HEK293 (cell line): ENCODE data around the gene RPRD1B.
A peak's percentile ranks its signal among the peaks of the same experiment; 100 is the strongest.

Source experiments
- KLF9 ChIP-seq: fragments of 450-650 bp; formaldehyde crosslinking; IDR thresholded peaks from 2 replicates; pipeline ENCODE4 v1.5.1; 2016; ENCODE audit warnings: missing biosample characterization, missing genetic modification characterization, low read depth
- PRDM1 ChIP-seq: fragments of 450-650 bp; formaldehyde crosslinking; IDR thresholded peaks from 2 replicates; pipeline ENCODE4; 2016; ENCODE audit warnings: missing biosample characterization, missing genetic modification characterization
- SALL2 ChIP-seq: fragments of 450-650 bp; formaldehyde crosslinking; IDR thresholded peaks from 2 replicates; pipeline ENCODE4 v1.5.0; 2017; ENCODE audit warnings: missing biosample characterization, mild to moderate bottlenecking, missing genetic modification characterization, borderline replicate concordance
- SETDB1 ChIP-seq: IDR thresholded peaks from one replicate; pipeline ENCODE4 v1.6.1; 2017; ENCODE audit warnings: mild to moderate bottlenecking, low read length, moderate library complexity, mixed read lengths; ENCODE audit not compliant: insufficient read length
- WT1 ChIP-seq: fragments of 450-650 bp; formaldehyde crosslinking; IDR thresholded peaks from 2 replicates; pipeline ENCODE4 v1.5.1; 2016; ENCODE audit warnings: missing biosample characterization, missing genetic modification characterization
- YY1 ChIP-seq: fragments of 450-650 bp; formaldehyde crosslinking; IDR thresholded peaks from 2 replicates; pipeline ENCODE4 v1.5.1; 2018; ENCODE audit warnings: missing biosample characterization, missing genetic modification characterization
- ZIC2 ChIP-seq: fragments of 450-650 bp; formaldehyde crosslinking; IDR thresholded peaks from 2 replicates; pipeline ENCODE4 v1.5.1; 2016; ENCODE audit warnings: missing biosample characterization, missing genetic modification characterization
- ZNF221 ChIP-seq: fragments of 450-650 bp; formaldehyde crosslinking; IDR thresholded peaks from 2 replicates; pipeline ENCODE4 v1.5.1; 2017; ENCODE audit warnings: missing biosample characterization, missing genetic modification characterization, borderline replicate concordance
- ZSCAN16 ChIP-seq: fragments of 450-650 bp; formaldehyde crosslinking; IDR thresholded peaks from 2 replicates; pipeline ENCODE4 v1.5.1; 2016; ENCODE audit warnings: missing biosample characterization, missing genetic modification characterization
- TF ChIP-seq, protein P1 (sequence below): fragments of 450-650 bp; formaldehyde crosslinking; IDR thresholded peaks from 2 replicates; pipeline ENCODE4 v1.5.1; 2016; ENCODE audit warnings: missing biosample characterization, missing genetic modification characterization
- TF ChIP-seq, protein P2 (sequence below): fragments of 450-650 bp; formaldehyde crosslinking; IDR thresholded peaks from 2 replicates; pipeline ENCODE4 v1.5.1; 2016; ENCODE audit warnings: missing biosample characterization, missing genetic modification characterization
- TF ChIP-seq, protein P3 (sequence below): fragments of 450-650 bp; formaldehyde crosslinking; IDR thresholded peaks from 2 replicates; pipeline ENCODE4 v1.5.1; 2017; ENCODE audit warnings: missing biosample characterization, missing genetic modification characterization

DNA sequence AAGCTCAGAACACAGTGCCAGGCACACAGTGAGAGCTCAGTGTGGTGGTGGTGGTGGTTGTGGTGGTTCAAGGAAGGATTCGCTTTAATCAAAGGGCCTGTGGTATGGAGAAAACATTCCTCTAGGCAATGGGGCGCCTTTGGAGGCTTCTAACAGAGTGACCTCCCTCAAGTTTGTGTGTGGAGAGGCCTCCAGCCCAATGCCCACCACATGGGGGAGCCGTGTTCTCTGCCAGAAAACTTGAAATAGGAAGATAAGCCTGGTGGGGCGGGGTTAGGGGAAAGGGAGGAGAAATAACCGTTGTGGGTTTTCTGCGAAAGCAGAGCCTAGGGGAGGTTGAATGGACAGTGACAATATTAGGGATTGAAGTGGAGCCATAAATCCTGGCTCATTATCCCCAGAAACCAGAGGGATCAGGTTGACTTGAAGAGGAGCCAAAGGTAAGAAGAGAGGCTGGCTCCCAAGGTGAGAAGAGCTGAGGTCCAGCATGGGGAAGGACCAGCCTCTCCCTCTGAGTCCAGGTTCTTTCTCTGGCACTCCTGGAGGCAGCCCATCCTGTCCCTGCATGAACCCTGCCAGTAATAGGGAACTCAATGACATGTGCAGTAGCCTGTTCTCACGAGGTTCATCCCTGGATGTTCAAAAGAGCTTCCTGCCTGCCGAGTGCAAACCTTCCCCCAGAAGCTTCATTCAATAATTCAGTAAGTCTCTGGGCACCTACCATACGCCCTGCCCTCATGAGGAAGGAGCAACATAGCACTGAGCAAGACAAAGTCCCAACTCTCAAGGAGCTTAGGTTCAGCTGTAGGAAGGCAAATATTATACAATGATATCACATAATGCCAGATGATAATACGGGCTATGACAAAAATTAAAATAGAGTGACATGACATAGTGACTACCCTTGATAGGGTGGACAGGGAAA, 80.1 kb downstream of the RPRD1B start:
- TF ChIP-seq, protein P1, sequence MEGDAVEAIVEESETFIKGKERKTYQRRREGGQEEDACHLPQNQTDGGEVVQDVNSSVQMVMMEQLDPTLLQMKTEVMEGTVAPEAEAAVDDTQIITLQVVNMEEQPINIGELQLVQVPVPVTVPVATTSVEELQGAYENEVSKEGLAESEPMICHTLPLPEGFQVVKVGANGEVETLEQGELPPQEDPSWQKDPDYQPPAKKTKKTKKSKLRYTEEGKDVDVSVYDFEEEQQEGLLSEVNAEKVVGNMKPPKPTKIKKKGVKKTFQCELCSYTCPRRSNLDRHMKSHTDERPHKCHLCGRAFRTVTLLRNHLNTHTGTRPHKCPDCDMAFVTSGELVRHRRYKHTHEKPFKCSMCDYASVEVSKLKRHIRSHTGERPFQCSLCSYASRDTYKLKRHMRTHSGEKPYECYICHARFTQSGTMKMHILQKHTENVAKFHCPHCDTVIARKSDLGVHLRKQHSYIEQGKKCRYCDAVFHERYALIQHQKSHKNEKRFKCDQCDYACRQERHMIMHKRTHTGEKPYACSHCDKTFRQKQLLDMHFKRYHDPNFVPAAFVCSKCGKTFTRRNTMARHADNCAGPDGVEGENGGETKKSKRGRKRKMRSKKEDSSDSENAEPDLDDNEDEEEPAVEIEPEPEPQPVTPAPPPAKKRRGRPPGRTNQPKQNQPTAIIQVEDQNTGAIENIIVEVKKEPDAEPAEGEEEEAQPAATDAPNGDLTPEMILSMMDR = 0 out of 2 replicates have a peak, but pooled peaks have one; percentile 41
- no peak for TF ChIP-seq ZNF221 (tag by site-specific recombination)
- TF ChIP-seq ZIC2 (tag by site-specific recombination) = no peak
- TF ChIP-seq PRDM1 (tag by site-specific recombination) = no peak
- no peak for TF ChIP-seq SETDB1
- no peak for TF ChIP-seq ZSCAN16 (tag by site-specific recombination)
- no peak for TF ChIP-seq WT1 (tag by site-specific recombination)
- TF ChIP-seq SALL2 (tag by site-specific recombination) = no peak
- TF ChIP-seq YY1 = no peak
- TF ChIP-seq, protein P2, sequence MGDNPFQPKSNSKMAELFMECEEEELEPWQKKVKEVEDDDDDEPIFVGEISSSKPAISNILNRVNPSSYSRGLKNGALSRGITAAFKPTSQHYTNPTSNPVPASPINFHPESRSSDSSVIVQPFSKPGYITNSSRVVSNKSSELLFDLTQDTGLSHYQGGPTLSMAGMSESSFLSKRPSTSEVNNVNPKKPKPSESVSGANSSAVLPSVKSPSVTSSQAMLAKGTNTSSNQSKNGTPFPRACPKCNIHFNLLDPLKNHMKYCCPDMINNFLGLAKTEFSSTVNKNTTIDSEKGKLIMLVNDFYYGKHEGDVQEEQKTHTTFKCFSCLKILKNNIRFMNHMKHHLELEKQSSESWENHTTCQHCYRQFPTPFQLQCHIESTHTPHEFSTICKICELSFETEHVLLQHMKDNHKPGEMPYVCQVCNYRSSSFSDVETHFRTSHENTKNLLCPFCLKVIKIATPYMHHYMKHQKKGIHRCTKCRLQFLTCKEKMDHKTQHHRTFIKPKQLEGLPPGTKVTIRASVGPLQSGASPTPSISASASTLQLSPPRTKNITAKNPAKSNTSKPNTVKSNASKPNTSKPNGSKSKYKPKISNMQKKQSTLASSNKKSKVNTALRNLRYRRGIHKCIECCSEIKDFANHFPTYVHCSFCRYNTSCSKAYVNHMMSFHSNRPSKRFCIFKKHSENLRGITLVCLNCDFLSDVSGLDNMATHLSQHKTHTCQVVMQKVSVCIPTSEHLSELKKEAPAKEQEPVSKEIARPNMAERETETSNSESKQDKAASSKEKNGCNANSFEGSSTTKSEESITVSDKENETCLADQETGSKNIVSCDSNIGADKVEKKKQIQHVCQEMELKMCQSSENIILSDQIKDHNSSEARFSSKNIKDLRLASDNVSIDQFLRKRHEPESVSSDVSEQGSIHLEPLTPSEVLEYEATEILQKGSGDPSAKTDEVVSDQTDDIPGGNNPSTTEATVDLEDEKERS = no peak
- TF ChIP-seq, protein P3, sequence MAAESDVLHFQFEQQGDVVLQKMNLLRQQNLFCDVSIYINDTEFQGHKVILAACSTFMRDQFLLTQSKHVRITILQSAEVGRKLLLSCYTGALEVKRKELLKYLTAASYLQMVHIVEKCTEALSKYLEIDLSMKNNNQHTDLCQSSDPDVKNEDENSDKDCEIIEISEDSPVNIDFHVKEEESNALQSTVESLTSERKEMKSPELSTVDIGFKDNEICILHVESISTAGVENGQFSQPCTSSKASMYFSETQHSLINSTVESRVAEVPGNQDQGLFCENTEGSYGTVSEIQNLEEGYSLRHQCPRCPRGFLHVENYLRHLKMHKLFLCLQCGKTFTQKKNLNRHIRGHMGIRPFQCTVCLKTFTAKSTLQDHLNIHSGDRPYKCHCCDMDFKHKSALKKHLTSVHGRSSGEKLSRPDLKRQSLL (tag by site-specific recombination) = no peak
- TF ChIP-seq KLF9 (tag by site-specific recombination) = no peak
